ENCODE measurements around the gene FAM187B.

FAM187B gene

GRCh38 chr19:35184267-35184666, 44.3 kb downstream of the FAM187B start:
- no peak for TF ChIP-seq CTCF (conservative IDR thresholded peaks at IDR 0.05; ENCODE audit: low read depth, low read length)
- Histone ChIP-seq H3K9ac (no peak overlapping the region), H4K20me1 (ENCODE audit: insufficient read depth) (no peaks in the 10 kb centered on the region), H2AFZ (ENCODE audit: low read depth) (no peak overlapping the region), H3K4me3 (IDR thresholded peaks at IDR 0.05; ENCODE audit: insufficient read depth, low read depth, low read length) (no peak overlapping the region), H3K4me2 (no peak overlapping the region), H3K27ac (no peak overlapping the region), H3K36me3 (ENCODE audit: insufficient read depth) (no peaks in the 10 kb centered on the region), H3K79me2 (ENCODE audit: insufficient read depth, low read depth) (no peaks in the 10 kb centered on the region), H3K27me3 (ENCODE audit: insufficient read depth, low read depth) (no peaks in the 10 kb centered on the region), H3K4me1 (ENCODE audit: low read depth, poor library complexity, severe bottlenecking) (no peaks in the 10 kb centered on the region)

- no peaks in the 10 kb centered on the region for H3K27me3 ChIP-seq (ENCODE audit: insufficient read depth, low read depth)
- no peaks in the 10 kb centered on the region for H3K79me2 ChIP-seq (ENCODE audit: insufficient read depth, low read depth)
Observed at GRCh38 chr19:35181387-35181786, 47.2 kb downstream of the FAM187B start.

GRCh38 chr19:35179830-35180229, 48.7 kb downstream of the FAM187B start:
- TF ChIP-seq CTCF (conservative IDR thresholded peaks at IDR 0.05; ENCODE audit: low read depth, low read length): no peak
- Histone ChIP-seq H3K79me2 (ENCODE audit: insufficient read depth, low read depth) (no peaks in the 10 kb centered on the region), H3K4me3 (IDR thresholded peaks at IDR 0.05; ENCODE audit: insufficient read depth, low read depth, low read length) (no peak overlapping the region), H4K20me1 (ENCODE audit: insufficient read depth) (no peaks in the 10 kb centered on the region), H3K27me3 (ENCODE audit: insufficient read depth, low read depth) (no peaks in the 10 kb centered on the region), H3K27ac (no peak overlapping the region), H3K4me1 (ENCODE audit: low read depth, poor library complexity, severe bottlenecking) (no peaks in the 10 kb centered on the region), H3K4me2 (no peak overlapping the region), H2AFZ (ENCODE audit: low read depth) (no peak overlapping the region), H3K9ac (no peak overlapping the region), H3K36me3 (ENCODE audit: insufficient read depth) (no peaks in the 10 kb centered on the region)

More at GRCh38 chr19:35181387-35181786, 47.2 kb downstream of the FAM187B start:
- no peak overlapping the region for H3K27ac ChIP-seq
- H2AFZ ChIP-seq (ENCODE audit: low read depth): no peak overlapping the region
- no peaks in the 10 kb centered on the region for H4K20me1 ChIP-seq (ENCODE audit: insufficient read depth)
- TF ChIP-seq CTCF (conservative IDR thresholded peaks at IDR 0.05; ENCODE audit: low read depth, low read length): no peak
- no peak overlapping the region for H3K4me2 ChIP-seq
- H3K36me3 ChIP-seq (ENCODE audit: insufficient read depth): no peaks in the 10 kb centered on the region
- no peak overlapping the region for H3K9ac ChIP-seq
- H3K4me3 ChIP-seq (IDR thresholded peaks at IDR 0.05; ENCODE audit: insufficient read depth, low read depth, low read length): no peak overlapping the region
- no peaks in the 10 kb centered on the region for H3K4me1 ChIP-seq (ENCODE audit: low read depth, poor library complexity, severe bottlenecking)

GRCh38 chr19:35178701-35179100, 49.8 kb downstream of the FAM187B start:
- Histone ChIP-seq H3K27ac (no peak overlapping the region), H3K27me3 (ENCODE audit: insufficient read depth, low read depth) (no peaks in the 10 kb centered on the region), H3K79me2 (ENCODE audit: insufficient read depth, low read depth) (no peaks in the 10 kb centered on the region), H4K20me1 (ENCODE audit: insufficient read depth) (no peaks in the 10 kb centered on the region), H3K4me1 (ENCODE audit: low read depth, poor library complexity, severe bottlenecking) (no peaks in the 10 kb centered on the region), H3K4me3 (IDR thresholded peaks at IDR 0.05; ENCODE audit: insufficient read depth, low read depth, low read length) (no peak overlapping the region), H3K4me2 (no peak overlapping the region), H3K36me3 (ENCODE audit: insufficient read depth) (no peaks in the 10 kb centered on the region), H3K9ac (no peak overlapping the region), H2AFZ (ENCODE audit: low read depth) (no peak overlapping the region)
- no peak for TF ChIP-seq CTCF (conservative IDR thresholded peaks at IDR 0.05; ENCODE audit: low read depth, low read length)
